Endothelial cell of umbilical vein (primary cell): ENCODE data around the gene NLRP4. TPM values are rescaled to one million over a fixed set of nuclear protein-coding genes. Genes with fewer than 3 reads are reported as not detected.

Experiments used
- BruUV-seq: library from RNA; stranded (reverse); fragments of 400-500 nt; replicated peaks from 2 replicates; lab custom pipeline; 2021; lab: Mats Ljungman, UMichigan
- CTCF ChIA-PET: fragments of 300-600, 350-600 bp; sonication (Branson Sonifier 250); formaldehyde crosslinking; loops from one replicate; lab custom pipeline; 2021; ENCODE audit warnings: antibody characterized with exemption, inconsistent platforms; lab: Charles Lee
- POLR2A ChIA-PET: fragments of 300-600, 350-600 bp; sonication (Branson Sonifier 250); formaldehyde crosslinking; loops from one replicate; lab custom pipeline; 2021; ENCODE audit warnings: antibody characterized with exemption, inconsistent platforms; lab: Charles Lee
- DNase-seq: peaks from one replicate; pipeline ENCODE4 v3.0.0-alpha.2; 2011; ENCODE audit warnings: low read depth, low spot score
- FAIRE-seq: peaks from 2 replicates; lab custom pipeline; 2011; peaks lifted over from hg19 to GRCh38; lab: Jason Lieb, UNC
- H2AFZ ChIP-seq: 2 replicates; pipeline ENCODE4 v1.6.0; 2012; ENCODE audit warnings: low read depth, low read length, control low read depth, inconsistent platforms
- H3K27ac ChIP-seq: 2 replicates; pipeline ENCODE4 v1.5.1; 2011; ENCODE audit warnings: low read depth, mild to moderate bottlenecking, control low read depth, low read length, moderate library complexity; ENCODE audit not compliant: insufficient read depth
- H3K27me3 ChIP-seq, 2 experiments: 2 replicates each; pipeline versions ENCODE4 v1.6.0 to v1.6.1; 2011; ENCODE audit warnings: low read length in 2 of 2, mixed read lengths in 1 of 2; ENCODE audit not compliant: control insufficient read depth in 2 of 2, insufficient read depth in 2 of 2
- H3K36me3 ChIP-seq, 2 experiments: 2 replicates in 1 of 2; 3 replicates in 1 of 2; pipeline ENCODE4 v1.5.1; 2011; ENCODE audit warnings: low read length in 2 of 2, mild to moderate bottlenecking in 1 of 2, moderate library complexity in 1 of 2; ENCODE audit not compliant: control insufficient read depth in 2 of 2, insufficient read depth in 2 of 2; ENCODE audit errors: extremely low read depth in 1 of 2
- H3K4me1 ChIP-seq: 3 replicates; pipeline ENCODE4 v1.5.1; 2011; ENCODE audit warnings: mild to moderate bottlenecking, low read length; ENCODE audit not compliant: control insufficient read depth, insufficient read depth; ENCODE audit errors: extremely low read depth
- H3K4me2 ChIP-seq: 2 replicates; pipeline ENCODE4 v1.6.1; 2011; ENCODE audit warnings: low read length, control low read depth, mixed read lengths; ENCODE audit not compliant: insufficient read depth
- H3K4me3 ChIP-seq, 3 experiments: fragments of 200-600 bp in 1 of 3; sonication (generic), shearing (Covaris generic) in 1 of 3; replicated peaks in 1 of 3; 2 replicates each; pipeline ENCODE4 v1.5.1; 2011 to 2016; ENCODE audit warnings: control low read depth in 3 of 3, low read length in 3 of 3, mild to moderate bottlenecking in 2 of 3, inconsistent platforms in 1 of 3, low read depth in 1 of 3, moderate library complexity in 1 of 3; ENCODE audit not compliant: insufficient read depth in 1 of 3
- H3K79me2 ChIP-seq: 2 replicates; pipeline ENCODE4 v1.6.0; 2012; ENCODE audit warnings: low read length, inconsistent platforms; ENCODE audit not compliant: control insufficient read depth, insufficient read depth
- H3K9ac ChIP-seq: replicated peaks from 2 replicates; pipeline ENCODE3; 2011; ENCODE audit warnings: low read length, control low read depth; ENCODE audit not compliant: insufficient read depth; ENCODE audit errors: extremely low read depth
- H3K9me1 ChIP-seq: replicated peaks from 3 replicates; pipeline ENCODE4 v1.6.0; 2011; ENCODE audit warnings: mild to moderate bottlenecking, low read length; ENCODE audit not compliant: control insufficient read depth, insufficient read depth; ENCODE audit errors: extremely low read depth
- H3K9me3 ChIP-seq: replicated peaks from 2 replicates; pipeline ENCODE4 v1.5.1; 2012; ENCODE audit warnings: low read length, inconsistent platforms; ENCODE audit not compliant: control insufficient read depth, insufficient read depth
- H4K20me1 ChIP-seq: replicated peaks from 2 replicates; pipeline ENCODE3; 2011; ENCODE audit warnings: mild to moderate bottlenecking, low read length; ENCODE audit not compliant: control insufficient read depth, insufficient read depth; ENCODE audit errors: extremely low read depth
- JUN ChIP-seq: IDR thresholded peaks from 2 replicates; pipeline ENCODE4 v1.6.1; 2011; ENCODE audit warnings: borderline replicate concordance, low read depth; ENCODE audit not compliant: insufficient read length, insufficient read depth
- MYC ChIP-seq: IDR thresholded peaks from one replicate; pipeline ENCODE4 v1.6.1; 2011; ENCODE audit warnings: mild to moderate bottlenecking, low read depth, low read length
- POLR2A ChIP-seq: IDR thresholded peaks from 2 replicates; pipeline ENCODE4 v1.6.1; 2012; ENCODE audit warnings: low read depth, mild to moderate bottlenecking, control low read depth, low read length
- POLR2AphosphoS5 ChIP-seq: IDR thresholded peaks from 2 replicates; pipeline ENCODE4 v1.6.1; 2012; ENCODE audit warnings: low read depth, mild to moderate bottlenecking, control low read depth, low read length, moderate library complexity; ENCODE audit not compliant: insufficient read depth
- dilution Hi-C: fragments of 300-500 bp; cut with MboI; formaldehyde crosslinking; loops from one replicate; pipeline ENCODE4 v1.15.0; 2019; ENCODE audit warnings: low sequenced_read_pairs; ENCODE audit not compliant: extremely low pct_ligation_motif_present
- intact Hi-C: fragments of 100-400 bp; cut with micrococcal nuclease; formaldehyde crosslinking; loops from one replicate; pipeline ENCODE4 v1.10.0; 2022
- polyA plus RNA-seq, 4 experiments: library from polyadenylated mRNA; depleted of rRNA in 3 of 4; stranded (reverse) in 3 of 4; unstranded in 1 of 4; fragments of >200 nt; gene quantifications; 2 replicates each; pipeline versions ENCODE4 v1.2.1 to v1.2.3, GENCODE V29; 2011 to 2012; ENCODE audit warnings: missing spikeins in 1 of 4
- total RNA-seq: library from RNA; stranded (reverse); gene quantifications from 2 replicates; pipeline ENCODE4 v1.2.3, GENCODE V29; 2021
- TF ChIP-seq, protein P1 (sequence below): IDR thresholded peaks from 2 replicates; pipeline ENCODE4 v1.6.1; 2011; ENCODE audit not compliant: insufficient read depth, insufficient read length

NLRP4 gene
- total and polyA plus RNA-seq, 2 donors (not counting 3 experiments of a cell fraction or from before 2014, with no cell fraction given): not detected

DNA sequence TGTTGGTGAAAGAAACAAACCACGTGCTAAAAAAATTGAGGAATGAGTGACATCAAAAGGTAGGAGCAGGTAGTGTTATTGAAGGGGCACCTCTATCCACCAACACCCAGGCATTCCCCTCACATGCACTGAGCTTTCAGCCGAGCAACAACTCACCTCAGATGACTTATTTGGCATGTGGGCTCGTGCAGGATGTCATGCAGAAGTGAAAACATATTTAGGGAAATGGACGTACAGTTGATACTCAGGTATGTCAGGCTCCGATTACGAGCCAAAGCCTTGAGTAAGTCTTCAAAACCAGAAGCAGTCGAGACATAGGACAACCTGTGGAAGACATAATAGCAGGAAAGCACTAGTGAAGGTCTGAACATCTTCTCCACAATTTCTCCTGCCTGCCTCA, 34.9 kb upstream of the NLRP4 start:
- ChIA-PET POLR2A (no interaction called here), CTCF (no interaction called here)
- TF ChIP-seq, protein P1, sequence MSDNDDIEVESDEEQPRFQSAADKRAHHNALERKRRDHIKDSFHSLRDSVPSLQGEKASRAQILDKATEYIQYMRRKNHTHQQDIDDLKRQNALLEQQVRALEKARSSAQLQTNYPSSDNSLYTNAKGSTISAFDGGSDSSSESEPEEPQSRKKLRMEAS: no peak
- TF ChIP-seq POLR2AphosphoS5 (no peak), JUN (no peak), POLR2A (no peak), MYC (no peak)
- intact Hi-C loops (no loop called here), dilution Hi-C loops (no loop called here)
- H3K79me2 ChIP-seq: no peaks in the 10 kb centered on the region
- FAIRE-seq: no peak
- no peaks in the 10 kb centered on the region for H3K9me1 ChIP-seq
- H4K20me1 ChIP-seq: no peaks in the 10 kb centered on the region
- no peak for DNase-seq
- H3K36me3 ChIP-seq: no peaks in the 10 kb centered on the region
- BruUV-seq: no TSS peak
- H3K4me2 ChIP-seq: no peak overlapping the region
- H3K4me1 ChIP-seq: no peaks in the 10 kb centered on the region
- H2AFZ ChIP-seq: no peak overlapping the region
- no peaks in the 10 kb centered on the region for H3K27me3 ChIP-seq
- no peak overlapping the region for H3K4me3 ChIP-seq
- H3K27ac ChIP-seq: no peak overlapping the region
- H3K9me3 ChIP-seq: peaks cover 2% of the 10 kb centered on the region
- no peak overlapping the region for H3K9ac ChIP-seq

DNA sequence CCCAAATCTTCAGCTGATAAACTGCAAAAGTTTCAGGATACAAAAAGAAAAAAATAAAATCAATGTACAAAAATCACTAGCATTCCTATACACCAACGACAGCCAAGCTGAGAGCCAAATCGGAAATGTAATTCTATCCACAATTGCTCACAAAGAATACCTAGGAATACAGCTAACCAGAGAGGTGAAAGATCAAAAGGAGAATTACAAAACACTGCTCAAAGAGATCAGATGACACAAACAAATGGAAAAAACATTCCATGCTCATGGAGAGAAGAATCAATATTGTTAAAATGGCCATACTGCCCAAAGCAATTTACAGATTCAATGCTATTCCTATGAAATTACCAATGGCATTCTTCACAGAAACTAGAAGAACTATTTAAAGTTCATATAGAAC, 34.1 kb upstream of the NLRP4 start:
- Histone ChIP-seq H4K20me1 (no peaks in the 10 kb centered on the region), H3K27ac (no peak overlapping the region), H3K4me1 (no peaks in the 10 kb centered on the region), H2AFZ (no peak overlapping the region), H3K36me3 (no peaks in the 10 kb centered on the region), H3K4me3 (no peak overlapping the region), H3K9me1 (no peaks in the 10 kb centered on the region), H3K4me2 (no peak overlapping the region), H3K9ac (no peak overlapping the region), H3K9me3 (peaks cover 2% of the 10 kb centered on the region), H3K27me3 (no peaks in the 10 kb centered on the region), H3K79me2 (no peaks in the 10 kb centered on the region)
- TF ChIP-seq JUN: no peak
- DNase-seq (no peak), FAIRE-seq (no peak)
- no TSS peak for BruUV-seq
- intact Hi-C loops: no loop called here
- dilution Hi-C loops: no loop called here
- POLR2A ChIA-PET: no interaction called here
- CTCF ChIA-PET: no interaction called here
